Smooth muscle cell (in vitro differentiated cells): ENCODE results near the gene STPG2. TPM values are rescaled to one million over a fixed set of nuclear protein-coding genes. Genes with fewer than 3 reads are reported as not detected.

Source experiments
- DNase-seq: peaks from one replicate; lab custom pipeline; 2025; ENCODE audit not compliant: unreplicated experiment; lab: John Stamatoyannopoulos, UW
- H2AFZ ChIP-seq: fragments of 200-600 bp; sonication (generic); 2 replicates; pipeline ENCODE4 v1.6.0; 2016; ENCODE audit warnings: antibody characterized with exemption, low read depth, mild to moderate bottlenecking
- H3F3A ChIP-seq: fragments of 200-600 bp; sonication (generic); 2 replicates; pipeline ENCODE4 v1.6.0; 2017; ENCODE audit warnings: antibody characterized with exemption, low read depth
- H3K27ac ChIP-seq: fragments of 200-600 bp; sonication (generic); 2 replicates; pipeline ENCODE4 v1.5.1; 2016; ENCODE audit warnings: low read depth, mild to moderate bottlenecking
- H3K27me3 ChIP-seq: fragments of 200-600 bp; sonication (generic); 2 replicates; pipeline ENCODE4 v1.6.1; 2016; ENCODE audit warnings: low read depth, mild to moderate bottlenecking
- H3K36me3 ChIP-seq: fragments of 200-600 bp; sonication (generic); 2 replicates; pipeline ENCODE4 v1.5.1; 2016; ENCODE audit warnings: low read depth
- H3K4me1 ChIP-seq: fragments of 200-600 bp; sonication (generic); 2 replicates; pipeline ENCODE4 v1.5.1; 2016; ENCODE audit warnings: low read depth
- H3K4me2 ChIP-seq: fragments of 200-600 bp; sonication (generic); 2 replicates; pipeline ENCODE4 v1.6.0; 2016; ENCODE audit warnings: mild to moderate bottlenecking
- H3K4me3 ChIP-seq: fragments of 200-600 bp; sonication (generic); 2 replicates; pipeline ENCODE4 v1.5.1; 2016; ENCODE audit warnings: mild to moderate bottlenecking
- H3K79me2 ChIP-seq: fragments of 200-600 bp; sonication (generic); 2 replicates; pipeline ENCODE4 v1.6.0; 2016; ENCODE audit warnings: low read depth, mild to moderate bottlenecking
- H3K9ac ChIP-seq: fragments of 200-600 bp; sonication (generic); 2 replicates; pipeline ENCODE4 v1.6.0; 2016; ENCODE audit warnings: low read depth
- H3K9me3 ChIP-seq: fragments of 200-600 bp; sonication (generic); replicated peaks from 2 replicates; pipeline ENCODE4 v1.5.1; 2016; ENCODE audit warnings: low read depth
- H4K20me1 ChIP-seq: fragments of 200-600 bp; sonication (generic); 2 replicates; pipeline ENCODE4 v1.6.0; 2016; ENCODE audit warnings: low read depth
- CTCF ChIP-seq: fragments of 200-600 bp; sonication (generic); IDR thresholded peaks from 2 replicates; pipeline ENCODE4 v1.5.1; 2017; ENCODE audit warnings: borderline replicate concordance, mild to moderate bottlenecking, antibody characterized with exemption; ENCODE audit not compliant: insufficient read depth, poor library complexity, severe bottlenecking
- WGBS: methylation state at CpG from one replicate; pipeline ENCODE4 v1.1.7; 2016; ENCODE audit warnings: low lambda C conversion rate; 5-methylcytosine and 5-hydroxymethylcytosine counted together
- polyA plus RNA-seq: library from polyadenylated mRNA; unstranded; fragments of >200 nt; fragmentation: Nextera tagmentation; extraction: Ambion mirVana; gene quantifications from 2 replicates; pipeline ENCODE4 v1.2.1, GENCODE V29; 2016
- total RNA-seq: library from RNA; depleted of rRNA; stranded (reverse); fragments of >200 nt; gene quantifications from 2 replicates; pipeline ENCODE4 v1.2.3, GENCODE V29; 2014

Gene STPG2
- total and polyA plus RNA-seq, 2 experiments from 2014 or later, result 0.09 to 0.31 TPM

DNA sequence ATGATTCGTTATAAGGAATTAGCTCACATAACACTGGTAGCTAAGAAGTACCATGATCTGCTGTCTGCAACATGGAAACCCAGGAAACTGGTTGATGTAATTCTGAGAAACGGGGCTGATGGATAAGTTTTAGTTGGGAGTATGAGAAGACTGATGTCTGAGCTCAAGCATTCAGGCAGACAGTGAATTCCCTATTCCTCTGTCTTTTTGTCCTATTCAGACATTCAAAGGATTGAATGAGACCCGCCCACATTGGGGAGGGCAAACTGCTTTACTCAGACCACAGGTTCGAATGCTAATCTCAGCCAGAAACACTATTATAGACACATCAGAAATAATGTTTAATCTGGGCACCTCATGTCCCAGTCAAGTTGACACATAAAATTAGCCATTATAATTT, 515.5 kb downstream of the STPG2 start:
- H3K27ac ChIP-seq, result no peak overlapping the region
- H3K79me2 ChIP-seq, result no peaks in the 10 kb centered on the region
- DNase-seq, result no peak
- H3F3A ChIP-seq, result no peaks in the 10 kb centered on the region
- no peak overlapping the region for H2AFZ ChIP-seq
- no peaks in the 10 kb centered on the region for H3K9me3 ChIP-seq
- no peak overlapping the region for H3K4me3 ChIP-seq
- no peaks in the 10 kb centered on the region for H4K20me1 ChIP-seq
- no peak for TF ChIP-seq CTCF
- H3K36me3 ChIP-seq, result no peaks in the 10 kb centered on the region
- 92% methylated on average over 4 of the region's 4 CpGs for WGBS
- no peak overlapping the region for H3K9ac ChIP-seq
- H3K4me1 ChIP-seq, result no peaks in the 10 kb centered on the region
- H3K4me2 ChIP-seq, result no peak overlapping the region
- H3K27me3 ChIP-seq, result no peaks in the 10 kb centered on the region

- Histone ChIP-seq H3K79me2 (no peaks in the 10 kb centered on the region), H3K27me3 (no peaks in the 10 kb centered on the region), H3K4me3 (no peak overlapping the region), H3K4me1 (no peaks in the 10 kb centered on the region), H3F3A (no peaks in the 10 kb centered on the region), H4K20me1 (no peaks in the 10 kb centered on the region), H2AFZ (no peak overlapping the region), H3K9ac (no peak overlapping the region), H3K36me3 (no peaks in the 10 kb centered on the region), H3K27ac (no peak overlapping the region), H3K9me3 (no peaks in the 10 kb centered on the region), H3K4me2 (no peak overlapping the region)
- no peak for DNase-seq
- TF ChIP-seq CTCF, result no peak
- 98% methylated on average over 4 of the region's 4 CpGs for WGBS
These were observed 519.1 kb downstream of the STPG2 start for GRCh38 chr4:97624204-97624603.

GRCh38 chr4:97605932-97606331, 537.3 kb downstream of the STPG2 start:
- no peaks in the 10 kb centered on the region for H3F3A ChIP-seq
- no peak overlapping the region for H2AFZ ChIP-seq
- WGBS, result 37% methylated on average over 2 of the region's 2 CpGs
- H3K9me3 ChIP-seq, result no peaks in the 10 kb centered on the region
- DNase-seq, result no peak
- H3K4me1 ChIP-seq, result no peaks in the 10 kb centered on the region
- no peak overlapping the region for H3K9ac ChIP-seq
- no peaks in the 10 kb centered on the region for H4K20me1 ChIP-seq
- no peak overlapping the region for H3K4me2 ChIP-seq
- H3K27me3 ChIP-seq, result no peaks in the 10 kb centered on the region
- no peaks in the 10 kb centered on the region for H3K36me3 ChIP-seq
- H3K27ac ChIP-seq, result no peak overlapping the region
- H3K4me3 ChIP-seq, result no peak overlapping the region
- TF ChIP-seq CTCF, result no peak
- H3K79me2 ChIP-seq, result no peaks in the 10 kb centered on the region

- DNase-seq, result no peak
- H3K36me3 ChIP-seq, result no peaks in the 10 kb centered on the region
- no peak overlapping the region for H3K9ac ChIP-seq
- no peak for TF ChIP-seq CTCF
- no peaks in the 10 kb centered on the region for H3K79me2 ChIP-seq
- H3K27ac ChIP-seq, result no peak overlapping the region
- H3K4me3 ChIP-seq, result no peak overlapping the region
- WGBS, result 93% methylated on average over 9 of the region's 9 CpGs
- no peaks in the 10 kb centered on the region for H4K20me1 ChIP-seq
- no peaks in the 10 kb centered on the region for H3K27me3 ChIP-seq
- H3K4me1 ChIP-seq, result no peaks in the 10 kb centered on the region
- no peak overlapping the region for H3K4me2 ChIP-seq
- no peaks in the 10 kb centered on the region for H3K9me3 ChIP-seq
- H2AFZ ChIP-seq, result no peak overlapping the region
- H3F3A ChIP-seq, result no peaks in the 10 kb centered on the region
These were observed 550.0 kb downstream of the STPG2 start for GRCh38 chr4:97593248-97593647.
